Lower leg skin (tissue), 3 donors: Measurements from ENCODE around the gene TCF15.
"Not testable (repeated sequence)": the region's sequence is repeated elsewhere in the genome, so short reads cannot be mapped to it uniquely, and the experiment has no call there.

Experiments
- CTCF ChIP-seq, 3 donors: fragments of 450-650 bp; IDR thresholded peaks; one replicate each; pipeline ENCODE4 v1.5.1; 2016; ENCODE audit warnings: antibody characterized with exemption in 3 of 3, mild to moderate bottlenecking in 3 of 3, moderate library complexity in 2 of 3
- POLR2A ChIP-seq, 2 donors: fragments of 450-650 bp; IDR thresholded peaks; one replicate each; pipeline ENCODE4 v1.6.1; 2016 to 2017; ENCODE audit warnings: antibody characterized with exemption in 2 of 2, mild to moderate bottlenecking in 1 of 2, moderate library complexity in 1 of 2

DNA sequence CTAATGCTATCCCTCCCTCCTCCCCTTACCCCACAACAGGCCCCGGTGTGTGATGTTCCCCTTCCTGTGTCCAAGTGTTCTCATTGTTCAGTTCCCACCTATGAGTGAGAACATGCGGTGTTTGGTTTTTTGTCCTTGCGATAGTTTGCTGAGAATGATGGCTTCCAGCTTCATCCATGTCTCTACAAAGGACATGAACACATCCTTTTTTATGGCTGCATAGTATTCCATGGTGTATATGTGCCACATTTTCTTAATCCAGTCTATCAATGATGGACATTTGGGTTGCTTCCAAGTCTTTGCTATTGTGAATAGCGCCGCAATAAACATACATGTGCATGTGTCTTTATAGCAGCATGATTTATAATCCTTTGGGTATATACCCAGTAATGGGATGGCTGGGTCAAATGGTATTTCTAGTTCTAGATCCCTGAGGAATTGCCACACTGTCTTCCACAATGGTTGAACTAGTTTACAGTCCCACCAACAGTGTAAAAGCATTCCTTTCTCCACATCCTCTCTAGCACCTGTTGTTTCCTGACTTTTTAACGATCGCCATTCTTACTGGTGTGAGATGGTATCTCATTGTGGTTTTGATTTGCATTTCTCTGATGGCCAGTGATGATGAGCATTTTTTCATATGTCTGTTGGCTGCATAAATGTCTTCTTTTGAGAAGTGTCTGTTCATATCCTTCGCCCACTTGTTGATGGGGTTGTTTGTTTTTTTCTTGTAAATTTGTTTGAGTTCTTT, 31.0 kb downstream of the TCF15 start:
- TF ChIP-seq CTCF, POLR2A (IDR thresholded peaks at IDR 0.05): not testable (repeated sequence)
